ENCODE measurements around the gene CGREF1. TPM values are rescaled to one million over a fixed set of nuclear protein-coding genes. Genes with fewer than 3 reads are reported as not detected.

The CGREF1 gene
- polyA plus RNA-seq, 1 of the 3 experiments (the other 2 are of a cell fraction) = 18.3 TPM

DNA sequence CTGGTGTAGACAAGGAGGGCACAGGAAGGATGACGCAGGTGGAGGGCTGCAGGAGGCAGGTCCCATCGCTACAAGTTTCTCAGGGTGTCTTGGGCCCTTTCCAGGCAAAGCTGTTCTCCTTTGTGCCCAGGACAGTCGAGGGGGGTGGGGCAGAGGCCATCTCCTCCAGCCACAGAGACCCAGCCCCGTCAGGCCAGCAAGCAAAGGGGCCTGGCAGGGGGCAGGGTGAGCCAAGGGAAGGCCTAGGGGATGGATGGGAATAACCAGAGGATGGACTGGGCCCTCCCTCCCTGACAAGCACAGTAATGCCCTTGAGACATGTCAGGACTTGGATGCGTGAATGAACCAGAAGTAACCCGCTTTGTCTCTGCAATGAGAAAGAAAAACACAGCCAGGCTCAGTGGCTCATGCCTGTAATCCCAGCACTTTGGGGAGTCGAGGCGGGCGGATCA is 36.2 kb upstream of the CGREF1 start:
- H3F3A ChIP-seq (replicated peaks; ENCODE audit: insufficient read depth) = no peaks in the 10 kb centered on the region
- H3K9ac ChIP-seq = no peak overlapping the region
- H3K9me2 ChIP-seq = no peaks in the 10 kb centered on the region
- no peak overlapping the region for H3K4me3 ChIP-seq (ENCODE audit: low read depth in 2 of 2, low read length in 1 of 2)
- H3K79me2 ChIP-seq (ENCODE audit: insufficient read depth) = no peaks in the 10 kb centered on the region
- no peak overlapping the region for H2AFZ ChIP-seq (ENCODE audit: low read depth)
- TF ChIP-seq EP300 (IDR thresholded peaks at IDR 0.05; ENCODE audit: borderline replicate concordance in 1 of 2, low read depth in 1 of 2, low read length in 1 of 2) (no peak), CHD2 (IDR thresholded peaks at IDR 0.05; ENCODE audit: low read length, partially characterized antibody) (no peak), ELF1 (IDR thresholded peaks at IDR 0.05) (no peak), YY1 (IDR thresholded peaks at IDR 0.05; ENCODE audit: low read depth) (no peak), FOSL2 (IDR thresholded peaks at IDR 0.05; ENCODE audit: borderline replicate concordance, low read depth) (no peak), GABPA (IDR thresholded peaks at IDR 0.05; ENCODE audit: low read depth) (no peak), RAD21 (IDR thresholded peaks at IDR 0.05; ENCODE audit: low read length) (no peak), MXI1 (IDR thresholded peaks at IDR 0.05; ENCODE audit: low read depth, low read length) (no peak), TEAD4 (IDR thresholded peaks at IDR 0.05; ENCODE audit: borderline replicate concordance, insufficient read depth) (no peak), SIN3A (IDR thresholded peaks at IDR 0.05; ENCODE audit: borderline replicate concordance, low read depth, low read length) (no peak), RFX5 (IDR thresholded peaks at IDR 0.05; ENCODE audit: low read length) (no peak), SMC3 (IDR thresholded peaks at IDR 0.05; ENCODE audit: low read depth, low read length) (no peak), NRF1 (IDR thresholded peaks at IDR 0.05; ENCODE audit: low read depth, low read length) (no peak), FOXM1 (IDR thresholded peaks at IDR 0.05; ENCODE audit: low read depth) (no peak), NFIC (IDR thresholded peaks at IDR 0.05; ENCODE audit: borderline replicate concordance) (no peak)
- TF ChIP-seq, protein P1, sequence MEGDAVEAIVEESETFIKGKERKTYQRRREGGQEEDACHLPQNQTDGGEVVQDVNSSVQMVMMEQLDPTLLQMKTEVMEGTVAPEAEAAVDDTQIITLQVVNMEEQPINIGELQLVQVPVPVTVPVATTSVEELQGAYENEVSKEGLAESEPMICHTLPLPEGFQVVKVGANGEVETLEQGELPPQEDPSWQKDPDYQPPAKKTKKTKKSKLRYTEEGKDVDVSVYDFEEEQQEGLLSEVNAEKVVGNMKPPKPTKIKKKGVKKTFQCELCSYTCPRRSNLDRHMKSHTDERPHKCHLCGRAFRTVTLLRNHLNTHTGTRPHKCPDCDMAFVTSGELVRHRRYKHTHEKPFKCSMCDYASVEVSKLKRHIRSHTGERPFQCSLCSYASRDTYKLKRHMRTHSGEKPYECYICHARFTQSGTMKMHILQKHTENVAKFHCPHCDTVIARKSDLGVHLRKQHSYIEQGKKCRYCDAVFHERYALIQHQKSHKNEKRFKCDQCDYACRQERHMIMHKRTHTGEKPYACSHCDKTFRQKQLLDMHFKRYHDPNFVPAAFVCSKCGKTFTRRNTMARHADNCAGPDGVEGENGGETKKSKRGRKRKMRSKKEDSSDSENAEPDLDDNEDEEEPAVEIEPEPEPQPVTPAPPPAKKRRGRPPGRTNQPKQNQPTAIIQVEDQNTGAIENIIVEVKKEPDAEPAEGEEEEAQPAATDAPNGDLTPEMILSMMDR (IDR thresholded peaks at IDR 0.05) = no peak
- TF ChIP-seq, protein P2, sequence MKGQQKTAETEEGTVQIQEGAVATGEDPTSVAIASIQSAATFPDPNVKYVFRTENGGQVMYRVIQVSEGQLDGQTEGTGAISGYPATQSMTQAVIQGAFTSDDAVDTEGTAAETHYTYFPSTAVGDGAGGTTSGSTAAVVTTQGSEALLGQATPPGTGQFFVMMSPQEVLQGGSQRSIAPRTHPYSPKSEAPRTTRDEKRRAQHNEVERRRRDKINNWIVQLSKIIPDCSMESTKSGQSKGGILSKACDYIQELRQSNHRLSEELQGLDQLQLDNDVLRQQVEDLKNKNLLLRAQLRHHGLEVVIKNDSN (IDR thresholded peaks at IDR 0.05; ENCODE audit: borderline replicate concordance, low read depth) = no peak
- TF ChIP-seq, protein P3, sequence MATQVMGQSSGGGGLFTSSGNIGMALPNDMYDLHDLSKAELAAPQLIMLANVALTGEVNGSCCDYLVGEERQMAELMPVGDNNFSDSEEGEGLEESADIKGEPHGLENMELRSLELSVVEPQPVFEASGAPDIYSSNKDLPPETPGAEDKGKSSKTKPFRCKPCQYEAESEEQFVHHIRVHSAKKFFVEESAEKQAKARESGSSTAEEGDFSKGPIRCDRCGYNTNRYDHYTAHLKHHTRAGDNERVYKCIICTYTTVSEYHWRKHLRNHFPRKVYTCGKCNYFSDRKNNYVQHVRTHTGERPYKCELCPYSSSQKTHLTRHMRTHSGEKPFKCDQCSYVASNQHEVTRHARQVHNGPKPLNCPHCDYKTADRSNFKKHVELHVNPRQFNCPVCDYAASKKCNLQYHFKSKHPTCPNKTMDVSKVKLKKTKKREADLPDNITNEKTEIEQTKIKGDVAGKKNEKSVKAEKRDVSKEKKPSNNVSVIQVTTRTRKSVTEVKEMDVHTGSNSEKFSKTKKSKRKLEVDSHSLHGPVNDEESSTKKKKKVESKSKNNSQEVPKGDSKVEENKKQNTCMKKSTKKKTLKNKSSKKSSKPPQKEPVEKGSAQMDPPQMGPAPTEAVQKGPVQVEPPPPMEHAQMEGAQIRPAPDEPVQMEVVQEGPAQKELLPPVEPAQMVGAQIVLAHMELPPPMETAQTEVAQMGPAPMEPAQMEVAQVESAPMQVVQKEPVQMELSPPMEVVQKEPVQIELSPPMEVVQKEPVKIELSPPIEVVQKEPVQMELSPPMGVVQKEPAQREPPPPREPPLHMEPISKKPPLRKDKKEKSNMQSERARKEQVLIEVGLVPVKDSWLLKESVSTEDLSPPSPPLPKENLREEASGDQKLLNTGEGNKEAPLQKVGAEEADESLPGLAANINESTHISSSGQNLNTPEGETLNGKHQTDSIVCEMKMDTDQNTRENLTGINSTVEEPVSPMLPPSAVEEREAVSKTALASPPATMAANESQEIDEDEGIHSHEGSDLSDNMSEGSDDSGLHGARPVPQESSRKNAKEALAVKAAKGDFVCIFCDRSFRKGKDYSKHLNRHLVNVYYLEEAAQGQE (IDR thresholded peaks at IDR 0.05; ENCODE audit: low read depth, low read length) = no peak
- TF ChIP-seq, protein P4, sequence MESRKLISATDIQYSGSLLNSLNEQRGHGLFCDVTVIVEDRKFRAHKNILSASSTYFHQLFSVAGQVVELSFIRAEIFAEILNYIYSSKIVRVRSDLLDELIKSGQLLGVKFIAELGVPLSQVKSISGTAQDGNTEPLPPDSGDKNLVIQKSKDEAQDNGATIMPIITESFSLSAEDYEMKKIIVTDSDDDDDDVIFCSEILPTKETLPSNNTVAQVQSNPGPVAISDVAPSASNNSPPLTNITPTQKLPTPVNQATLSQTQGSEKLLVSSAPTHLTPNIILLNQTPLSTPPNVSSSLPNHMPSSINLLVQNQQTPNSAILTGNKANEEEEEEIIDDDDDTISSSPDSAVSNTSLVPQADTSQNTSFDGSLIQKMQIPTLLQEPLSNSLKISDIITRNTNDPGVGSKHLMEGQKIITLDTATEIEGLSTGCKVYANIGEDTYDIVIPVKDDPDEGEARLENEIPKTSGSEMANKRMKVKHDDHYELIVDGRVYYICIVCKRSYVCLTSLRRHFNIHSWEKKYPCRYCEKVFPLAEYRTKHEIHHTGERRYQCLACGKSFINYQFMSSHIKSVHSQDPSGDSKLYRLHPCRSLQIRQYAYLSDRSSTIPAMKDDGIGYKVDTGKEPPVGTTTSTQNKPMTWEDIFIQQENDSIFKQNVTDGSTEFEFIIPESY (IDR thresholded peaks at IDR 0.05; ENCODE audit: borderline replicate concordance, low read depth) = no peak
- TF ChIP-seq, protein P5, sequence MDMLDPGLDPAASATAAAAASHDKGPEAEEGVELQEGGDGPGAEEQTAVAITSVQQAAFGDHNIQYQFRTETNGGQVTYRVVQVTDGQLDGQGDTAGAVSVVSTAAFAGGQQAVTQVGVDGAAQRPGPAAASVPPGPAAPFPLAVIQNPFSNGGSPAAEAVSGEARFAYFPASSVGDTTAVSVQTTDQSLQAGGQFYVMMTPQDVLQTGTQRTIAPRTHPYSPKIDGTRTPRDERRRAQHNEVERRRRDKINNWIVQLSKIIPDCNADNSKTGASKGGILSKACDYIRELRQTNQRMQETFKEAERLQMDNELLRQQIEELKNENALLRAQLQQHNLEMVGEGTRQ (IDR thresholded peaks at IDR 0.05; ENCODE audit: borderline replicate concordance, low read depth, low read length) = no peak
- ChIA-PET CTCF (interaction anchor here (0.6 to 7.4 kb wide), 7 partner anchors 10 to 109 kb away, joined by 3 to 56 read pairs (median 3); no protein-coding TSS in a partner anchor), POLR2A (no interaction called here)
- no peak overlapping the region for H3K4me2 ChIP-seq
- H3K36me3 ChIP-seq (replicated peaks in 1 of 2; ENCODE audit: control insufficient read depth in 1 of 2, insufficient read depth in 2 of 2, low read length in 1 of 2) = no peaks in the 10 kb centered on the region
- no peaks in the 10 kb centered on the region for H3K9me3 ChIP-seq
- WGBS (ENCODE audit: low lambda C conversion rate) = 67% methylated on average over 8 of the region's 9 CpGs
- no peaks in the 10 kb centered on the region for H4K20me1 ChIP-seq (ENCODE audit: insufficient read depth)
- H3K27me3 ChIP-seq (ENCODE audit: insufficient read depth) = no peaks in the 10 kb centered on the region
- no peak for DNase-seq
- H3K4me1 ChIP-seq (ENCODE audit: control insufficient read depth in 1 of 2, insufficient read depth in 2 of 2, low read depth in 1 of 2, low read length in 1 of 2) = no peaks in the 10 kb centered on the region
- H3K27ac ChIP-seq (ENCODE audit: low read depth in 2 of 2, low read length in 1 of 2) = no peak overlapping the region

Measured in SK-N-SH (cell line).